GM12878 (cell line): ENCODE measurements around the gene PLXNA4. TPM values are rescaled to one million over a fixed set of nuclear protein-coding genes. Genes with fewer than 3 reads are reported as not detected.

ENCODE experiments used
- ATAC-seq: fragments of 200-7000 bp; cut with Tn5 transposase; 3 replicates; pipeline ENCODE4 v1.9.1; 2020; ENCODE audit warnings: mild to moderate bottlenecking, moderate library complexity
- BruUV-seq: library from RNA; stranded (reverse); fragments of 400-500 nt; replicated peaks from 2 replicates; lab custom pipeline; 2021; lab: Mats Ljungman, UMichigan
- CTCF ChIA-PET: fragments of 300-600 bp; sonication (Branson Sonifier 250); formaldehyde crosslinking; extraction: SDS; loops from one replicate; lab custom pipeline; 2021; ENCODE audit warnings: inconsistent platforms; lab: Yijun Ruan, JAX
- POLR2A ChIA-PET: fragments of 350-600 bp; formaldehyde crosslinking; extraction: SDS; loops from one replicate; lab custom pipeline; 2021; ENCODE audit warnings: inconsistent platforms; lab: Charles Lee
- RAD21 ChIA-PET: fragments of 300-600 bp; sonication (Branson Sonifier 250); formaldehyde crosslinking; loops from one replicate; lab custom pipeline; 2023; ENCODE audit warnings: antibody characterized with exemption; ENCODE audit not compliant: unreplicated experiment; lab: Charles Lee
- SMC1A ChIA-PET: fragments of 300-600 bp; sonication (Branson Sonifier 250); formaldehyde crosslinking; loops from one replicate; lab custom pipeline; 2023; ENCODE audit not compliant: unreplicated experiment, uncharacterized antibody; lab: Charles Lee
- DNase-seq: peaks from one replicate; pipeline ENCODE4 v3.0.0-alpha.2; 2011; ENCODE audit warnings: low read depth, low spot score
- FAIRE-seq: peaks from 3 replicates; lab custom pipeline; 2011; peaks lifted over from hg19 to GRCh38; lab: Jason Lieb, UNC
- H2AFZ ChIP-seq: 2 replicates; pipeline ENCODE4 v1.6.0; 2011; ENCODE audit warnings: low read depth, low read length, control low read depth; ENCODE audit not compliant: control insufficient read depth
- H3K27ac ChIP-seq: 2 replicates; pipeline ENCODE4 v1.5.1; 2011; ENCODE audit warnings: control low read depth; ENCODE audit not compliant: control insufficient read depth, insufficient read depth
- H3K27me3 ChIP-seq, 2 experiments: replicated peaks in 1 of 2; 2 replicates each; pipeline versions ENCODE4 v1.6.0 to v1.6.1; 2011; ENCODE audit warnings: low read length in 1 of 2; ENCODE audit not compliant: control insufficient read depth in 2 of 2, insufficient read depth in 2 of 2
- H3K36me3 ChIP-seq, 2 experiments: 2 replicates each; pipeline ENCODE4 v1.5.1; 2011; ENCODE audit warnings: low read length in 1 of 2; ENCODE audit not compliant: control insufficient read depth in 2 of 2, insufficient read depth in 2 of 2
- H3K4me1 ChIP-seq: 2 replicates; pipeline ENCODE4 v1.6.1; 2011; ENCODE audit warnings: mild to moderate bottlenecking, low read length, moderate library complexity, mixed read lengths; ENCODE audit not compliant: control insufficient read depth, insufficient read depth
- H3K4me2 ChIP-seq: 2 replicates; pipeline ENCODE4 v1.6.0; 2011; ENCODE audit warnings: control low read depth; ENCODE audit not compliant: control insufficient read depth, insufficient read depth
- H3K4me3 ChIP-seq: fragments of 200-600 bp; sonication (generic); 2 replicates; pipeline ENCODE4 v1.5.1; 2016
- H3K79me2 ChIP-seq: 2 replicates; pipeline ENCODE4 v1.6.0; 2011; ENCODE audit warnings: low read length; ENCODE audit not compliant: control insufficient read depth, insufficient read depth
- H3K9ac ChIP-seq: 2 replicates; pipeline ENCODE4 v1.8.0; 2011; ENCODE audit warnings: low read length, control low read depth, mixed read lengths; ENCODE audit not compliant: control insufficient read depth, insufficient read depth
- H3K9me3 ChIP-seq: replicated peaks from 3 replicates; pipeline ENCODE4 v1.5.1; 2011; ENCODE audit warnings: mild to moderate bottlenecking, low read length; ENCODE audit not compliant: control insufficient read depth, insufficient read depth
- H4K20me1 ChIP-seq: 2 replicates; pipeline ENCODE4 v1.6.0; 2011; ENCODE audit not compliant: control insufficient read depth, insufficient read depth
- BMI1 ChIP-seq: fragments of 450-650 bp; IDR thresholded peaks from 2 replicates; pipeline ENCODE4 v1.6.1; 2016; ENCODE audit warnings: mild to moderate bottlenecking, moderate library complexity, borderline replicate concordance
- CBX3 ChIP-seq: fragments of 200-600 bp; sonication (generic); IDR thresholded peaks from 2 replicates; pipeline ENCODE4 v1.6.1; 2016; ENCODE audit warnings: low read depth, borderline replicate concordance
- CREM ChIP-seq: IDR thresholded peaks from 2 replicates; pipeline ENCODE4 v1.6.1; 2014; ENCODE audit warnings: antibody characterized with exemption, low read depth
- EGR1 ChIP-seq, 2 experiments: IDR thresholded peaks; 1 replicate in 1 of 2; 2 replicates in 1 of 2; pipeline ENCODE4 v1.6.1; 2011 to 2012; ENCODE audit warnings: low read depth in 2 of 2, low read length in 2 of 2, borderline replicate concordance in 1 of 2, mild to moderate bottlenecking in 1 of 2, moderate library complexity in 1 of 2
- HDAC6 ChIP-seq: fragments of 200-600 bp; sonication (generic); IDR thresholded peaks from one replicate; pipeline ENCODE4 v1.8.0; 2017; ENCODE audit warnings: antibody characterized with exemption; ENCODE audit not compliant: unreplicated experiment
- IKZF2 ChIP-seq, 2 experiments: fragments of 450-650 bp; IDR thresholded peaks; 2 replicates each; pipeline ENCODE4 v1.6.1; 2017; ENCODE audit warnings: mild to moderate bottlenecking in 2 of 2, moderate library complexity in 2 of 2
- MEF2A ChIP-seq: IDR thresholded peaks from 2 replicates; pipeline ENCODE4 v1.6.1; 2011; ENCODE audit warnings: low read depth, mild to moderate bottlenecking, low read length, moderate library complexity; ENCODE audit not compliant: insufficient read depth
- POU2F2 ChIP-seq: IDR thresholded peaks from 3 replicates; pipeline ENCODE4 v1.6.1; 2011; ENCODE audit warnings: low read depth, mild to moderate bottlenecking, low read length, borderline replicate concordance
- RCOR1 ChIP-seq: conservative IDR thresholded peaks from 2 replicates; pipeline ENCODE4 v1.6.1; 2012; ENCODE audit warnings: low read depth, low read length, improper control_type of control experiment
- SIX5 ChIP-seq: IDR thresholded peaks from 2 replicates; pipeline ENCODE4 v1.6.1; 2011; ENCODE audit warnings: mild to moderate bottlenecking, low read depth, low read length, moderate library complexity; ENCODE audit not compliant: severe bottlenecking
- SPI1 ChIP-seq: IDR thresholded peaks from 2 replicates; pipeline ENCODE4 v1.6.1; 2011; ENCODE audit warnings: low read depth, mild to moderate bottlenecking, low read length, moderate library complexity, borderline replicate concordance; ENCODE audit not compliant: insufficient read depth
- SUPT20H ChIP-seq: IDR thresholded peaks from 2 replicates; pipeline ENCODE4 v1.6.1; 2011; ENCODE audit warnings: low read depth, mild to moderate bottlenecking, low read length, moderate library complexity, borderline replicate concordance; ENCODE audit not compliant: control insufficient read depth
- ZSCAN29 ChIP-seq: fragments of 450-650 bp; IDR thresholded peaks from 2 replicates; pipeline ENCODE4 v1.6.1; 2017; ENCODE audit warnings: mild to moderate bottlenecking, moderate library complexity
- WGBS: methylation state at CpG from one replicate; pipeline ENCODE4 v1.1.6; 2016; ENCODE audit warnings: low lambda C conversion rate; ENCODE audit not compliant: insufficient replicate concordance, insufficient coverage; ENCODE audit errors: missing lambda C conversion rate; 5-methylcytosine and 5-hydroxymethylcytosine counted together
- in situ Hi-C: fragments of 300-500 bp; cut with MboI; formaldehyde crosslinking; loops from 9 replicates; pipeline ENCODE4 v1.14.3; 2018; ENCODE audit warnings: mixed read lengths
- intact Hi-C: fragments of 100-400 bp; cut with micrococcal nuclease; formaldehyde crosslinking; loops from one replicate; pipeline ENCODE4 v1.14.2; 2022; ENCODE audit not compliant: unreplicated experiment
- polyA plus RNA-seq, 11 experiments: library from polyadenylated mRNA; depleted of rRNA in 4 of 11; unstranded in 6 of 11; stranded (reverse) in 5 of 11; fragments of >200 nt; fragmentation: Nextera tagmentation in 4 of 11; fragmentation: Illumina TruSeq in 1 of 11; extraction: Ambion mirVana in 4 of 11; extraction: Trizol in 1 of 11; gene quantifications; 1 replicate in 1 of 11; 2 replicates in 10 of 11; pipeline versions ENCODE4 v1.2.1 to v1.2.3, GENCODE V29; 2011 to 2016; ENCODE audit warnings: inconsistent platforms in 2 of 11, missing spikeins in 2 of 11, low read depth in 1 of 11
- total RNA-seq, 4 experiments: library from RNA; depleted of rRNA in 3 of 4; stranded (reverse); fragments of >200 nt in 3 of 4; fragmentation: Illumina TruSeq in 1 of 4; extraction: Trizol in 1 of 4; gene quantifications; 2 replicates each; pipeline versions ENCODE4 v1.2.1 to v1.2.3, GENCODE V29; 2013 to 2021

The PLXNA4 gene
- total and polyA plus RNA-seq, 10 of the 15 experiments (the other 5 are each of a cell fraction or from before 2014, with no cell fraction given) = 0.03 TPM; not detected in 9

GRCh38 chr7:132300599-132301277 is 275.5 kb downstream of the PLXNA4 start (continued):
- no peak for TF ChIP-seq IKZF2 (IDR thresholded peaks at IDR 0.05)

GRCh38 chr7:132298790-132299189 is 277.5 kb downstream of the PLXNA4 start:
- WGBS = 40% methylated on average over 4 of the region's 4 CpGs

GRCh38 chr7:132296820-132297219 is 279.4 kb downstream of the PLXNA4 start:
- intact Hi-C loops (no loop called here), in situ Hi-C loops (no loop called here)
- H3K9ac ChIP-seq = no peak overlapping the region
- ATAC-seq (no peak), FAIRE-seq (no peak), DNase-seq (no peak)
- H3K36me3 ChIP-seq = no peaks in the 10 kb centered on the region
- RAD21 ChIA-PET = no interaction called here
- H3K9me3 ChIP-seq = no peaks in the 10 kb centered on the region
- BruUV-seq = no TSS peak
- SMC1A ChIA-PET = no interaction called here
- no peak overlapping the region for H3K27ac ChIP-seq
- WGBS = 31% methylated on average over 8 of the region's 8 CpGs
- no peaks in the 10 kb centered on the region for H3K4me1 ChIP-seq
- no peaks in the 10 kb centered on the region for H3K79me2 ChIP-seq
- no peak overlapping the region for H2AFZ ChIP-seq
- POLR2A ChIA-PET = no interaction called here
- H3K27me3 ChIP-seq = peaks cover 3% of the 10 kb centered on the region in 2 experiments; a peak in 2 of 4 replicates
- CTCF ChIA-PET = no interaction called here
- TF ChIP-seq HDAC6 = no peak
- no peak for TF ChIP-seq EGR1 (IDR thresholded peaks at IDR 0.05; ENCODE audit: borderline replicate concordance in 1 of 2, low read depth in 2 of 2, low read length in 2 of 2)
- TF ChIP-seq RCOR1 = no peak
- TF ChIP-seq ZSCAN29 = no peak
- TF ChIP-seq MEF2A = no peak
- H4K20me1 ChIP-seq = no peaks in the 10 kb centered on the region
- H3K4me3 ChIP-seq = no peak overlapping the region
- no peak overlapping the region for H3K4me2 ChIP-seq

More at GRCh38 chr7:132298790-132299189, 277.5 kb downstream of the PLXNA4 start:
- Histone ChIP-seq H4K20me1 (no peaks in the 10 kb centered on the region), H3K27ac (no peak overlapping the region), H3K27me3 (peaks cover 3% of the 10 kb centered on the region in 2 experiments; a peak in 2 of 4 replicates), H3K9ac (no peak overlapping the region), H3K79me2 (no peaks in the 10 kb centered on the region)
- in situ Hi-C loops (no loop called here), intact Hi-C loops (no loop called here)
- BruUV-seq = no TSS peak
- ChIA-PET RAD21 (no interaction called here), SMC1A (interaction anchor here (0.6 kb wide), 1 partner anchor 28 kb away, joined by 3 read pairs; no protein-coding TSS in a partner anchor)
- FAIRE-seq (no peak), DNase-seq (no peak), ATAC-seq (no peak)
- no peak for TF ChIP-seq CREM
- no peak for TF ChIP-seq BMI1
- no peak for TF ChIP-seq POU2F2
- TF ChIP-seq HDAC6 = no peak
- no peak for TF ChIP-seq SPI1
- no peak for TF ChIP-seq SUPT20H
- no peak for TF ChIP-seq CBX3
- TF ChIP-seq RCOR1 = no peak
- TF ChIP-seq SIX5 = no peak
- TF ChIP-seq, all 136 proteins: peak for 0
- Histone ChIP-seq H3K4me3 (no peak overlapping the region), H3K36me3 (no peaks in the 10 kb centered on the region), H3K4me1 (no peaks in the 10 kb centered on the region), H3K9me3 (no peaks in the 10 kb centered on the region), H3K4me2 (no peak overlapping the region), H2AFZ (no peak overlapping the region)
- CTCF ChIA-PET = no interaction called here
- POLR2A ChIA-PET = no interaction called here
